A204.1 (cell line): ENCODE measurements around the gene COPZ1.
"Not testable (repeated sequence)": the region's sequence is repeated elsewhere in the genome, so short reads cannot be mapped to it uniquely, and the experiment has no call there.

ENCODE experiments used
- FAIRE-seq: peaks from 2 replicates; lab custom pipeline; 2012; peaks lifted over from hg19 to GRCh38; lab: Jason Lieb, UNC

The COPZ1 gene

GRCh38 chr12:54337280-54337842, 12.4 kb downstream of the COPZ1 start:
- FAIRE-seq, result no peak

GRCh38 chr12:54337854-54338650, 13.1 kb downstream of the COPZ1 start:
- FAIRE-seq, result no peak

- FAIRE-seq, result no peak
Observed at GRCh38 chr12:54338698-54339296, 13.9 kb downstream of the COPZ1 start.

GRCh38 chr12:54340846-54341245, 15.9 kb downstream of the COPZ1 start:
- FAIRE-seq, result no peak

- FAIRE-seq, result no peak
Observed at GRCh38 chr12:54341378-54342300, 16.7 kb downstream of the COPZ1 start.

GRCh38 chr12:54349036-54349435, 24.1 kb downstream of the COPZ1 start:
- FAIRE-seq, result no peak

GRCh38 chr12:54349679-54350078, 24.7 kb downstream of the COPZ1 start:
- FAIRE-seq, result no peak

- no peak for FAIRE-seq
Observed at GRCh38 chr12:54350743-54351142, 25.8 kb downstream of the COPZ1 start.

GRCh38 chr12:54351341-54351740, 26.4 kb downstream of the COPZ1 start:
- no peak for FAIRE-seq

- no peak for FAIRE-seq
Observed at GRCh38 chr12:54352022-54352531, 27.1 kb downstream of the COPZ1 start.

- no peak for FAIRE-seq
Observed at GRCh38 chr12:54352891-54353874, 28.3 kb downstream of the COPZ1 start.

- not testable (repeated sequence) for FAIRE-seq
Observed at GRCh38 chr12:54354271-54354670, 29.3 kb downstream of the COPZ1 start.

GRCh38 chr12:54355104-54355815, 30.3 kb downstream of the COPZ1 start:
- no peak for FAIRE-seq

GRCh38 chr12:54356228-54356627, 31.3 kb downstream of the COPZ1 start:
- FAIRE-seq, result no peak

GRCh38 chr12:54356951-54357356, 32.0 kb downstream of the COPZ1 start:
- FAIRE-seq, result no peak

- FAIRE-seq, result no peak
Observed at GRCh38 chr12:54357506-54358190, 32.7 kb downstream of the COPZ1 start.

- no peak for FAIRE-seq
Observed at GRCh38 chr12:54358191-54358944, 33.4 kb downstream of the COPZ1 start.

GRCh38 chr12:54358945-54359761, 34.2 kb downstream of the COPZ1 start:
- FAIRE-seq, result peak; percentile 94
